HG02852 (cell line): Measurements from ENCODE around the gene HIVEP3.
"Not testable (repeated sequence)": the region's sequence is repeated elsewhere in the genome, so short reads cannot be mapped to it uniquely, and the experiment has no call there.

Source experiments
- ATAC-seq: cut with Tn5 transposase; IDR thresholded peaks from one replicate; pipeline ENCODE4 v1.9.1; 2021; ENCODE audit warnings: mild to moderate bottlenecking, moderate library complexity; ENCODE audit not compliant: unreplicated experiment

HIVEP3 gene

GRCh38 chr1:41918450-41919043 lies at the start of gene HIVEP3:
HIVEP3 (minus strand) TSS chr1:41918922.
- no peak for ATAC-seq

- ATAC-seq = no peak
These were observed 45.7 kb upstream of the HIVEP3 start for GRCh38 chr1:41964400-41964799.

- ATAC-seq = no peak
These were observed 44.9 kb upstream of the HIVEP3 start for GRCh38 chr1:41963636-41964035.

GRCh38 chr1:41958015-41958673 lies 39.4 kb upstream of the HIVEP3 start:
- no peak for ATAC-seq

GRCh38 chr1:41957568-41957967 lies 38.8 kb upstream of the HIVEP3 start:
- ATAC-seq = no peak

GRCh38 chr1:41955461-41956159 lies 36.9 kb upstream of the HIVEP3 start:
- no peak for ATAC-seq

- ATAC-seq = no peak
These were observed 35.8 kb upstream of the HIVEP3 start for GRCh38 chr1:41954533-41954944.

GRCh38 chr1:41953291-41953690 lies 34.6 kb upstream of the HIVEP3 start:
- ATAC-seq = no peak

- ATAC-seq = no peak
These were observed 33.5 kb upstream of the HIVEP3 start for GRCh38 chr1:41952208-41952607.

- ATAC-seq = not testable (repeated sequence)
These were observed 32.8 kb upstream of the HIVEP3 start for GRCh38 chr1:41951492-41951891.

GRCh38 chr1:41950820-41951219 lies 32.1 kb upstream of the HIVEP3 start:
- ATAC-seq = no peak

- ATAC-seq = not testable (repeated sequence)
These were observed 27.2 kb upstream of the HIVEP3 start for GRCh38 chr1:41945946-41946345.

- ATAC-seq = no peak
These were observed 25.0 kb upstream of the HIVEP3 start for GRCh38 chr1:41943717-41944116.

- ATAC-seq = no peak
These were observed 23.6 kb upstream of the HIVEP3 start for GRCh38 chr1:41942278-41942677.

GRCh38 chr1:41941381-41941780 lies 22.7 kb upstream of the HIVEP3 start:
- ATAC-seq = no peak

GRCh38 chr1:41939194-41939593 lies 20.5 kb upstream of the HIVEP3 start:
- no peak for ATAC-seq

GRCh38 chr1:41936107-41936506 lies 17.4 kb upstream of the HIVEP3 start:
- ATAC-seq = no peak

- no peak for ATAC-seq
These were observed 16.5 kb upstream of the HIVEP3 start for GRCh38 chr1:41935226-41935625.

- ATAC-seq = no peak
These were observed 14.4 kb upstream of the HIVEP3 start for GRCh38 chr1:41933106-41933505.

- no peak for ATAC-seq
These were observed 12.9 kb upstream of the HIVEP3 start for GRCh38 chr1:41931578-41931977.

- no peak for ATAC-seq
These were observed 8.4 kb upstream of the HIVEP3 start for GRCh38 chr1:41927118-41927517.

- ATAC-seq = no peak
These were observed 7.0 kb upstream of the HIVEP3 start for GRCh38 chr1:41925712-41926111.
